DND-41 (cell line): ENCODE measurements around the gene DRC7.

Experiments
- EZH2 ChIP-seq: IDR thresholded peaks from 3 replicates; pipeline ENCODE4 v1.6.1; 2012; ENCODE audit warnings: borderline replicate concordance, low read depth, mild to moderate bottlenecking, moderate library complexity, low read length, inconsistent platforms; ENCODE audit not compliant: severe bottlenecking
- TF ChIP-seq, protein P1 (sequence below): IDR thresholded peaks from 2 replicates; pipeline ENCODE4 v1.5.1; 2012; ENCODE audit warnings: borderline replicate concordance, low read length, moderate library complexity, mild to moderate bottlenecking; ENCODE audit not compliant: poor library complexity, severe bottlenecking; ENCODE audit errors: extremely low read depth

- TF ChIP-seq, protein P1, sequence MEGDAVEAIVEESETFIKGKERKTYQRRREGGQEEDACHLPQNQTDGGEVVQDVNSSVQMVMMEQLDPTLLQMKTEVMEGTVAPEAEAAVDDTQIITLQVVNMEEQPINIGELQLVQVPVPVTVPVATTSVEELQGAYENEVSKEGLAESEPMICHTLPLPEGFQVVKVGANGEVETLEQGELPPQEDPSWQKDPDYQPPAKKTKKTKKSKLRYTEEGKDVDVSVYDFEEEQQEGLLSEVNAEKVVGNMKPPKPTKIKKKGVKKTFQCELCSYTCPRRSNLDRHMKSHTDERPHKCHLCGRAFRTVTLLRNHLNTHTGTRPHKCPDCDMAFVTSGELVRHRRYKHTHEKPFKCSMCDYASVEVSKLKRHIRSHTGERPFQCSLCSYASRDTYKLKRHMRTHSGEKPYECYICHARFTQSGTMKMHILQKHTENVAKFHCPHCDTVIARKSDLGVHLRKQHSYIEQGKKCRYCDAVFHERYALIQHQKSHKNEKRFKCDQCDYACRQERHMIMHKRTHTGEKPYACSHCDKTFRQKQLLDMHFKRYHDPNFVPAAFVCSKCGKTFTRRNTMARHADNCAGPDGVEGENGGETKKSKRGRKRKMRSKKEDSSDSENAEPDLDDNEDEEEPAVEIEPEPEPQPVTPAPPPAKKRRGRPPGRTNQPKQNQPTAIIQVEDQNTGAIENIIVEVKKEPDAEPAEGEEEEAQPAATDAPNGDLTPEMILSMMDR: no peak
- TF ChIP-seq EZH2: no peak
Measured at GRCh38 chr16:57728336-57729181, 34.0 kb downstream of the DRC7 start.
